H1 (cell line): Measurements from ENCODE around the gene CRYGA. TPM values are rescaled to one million over a fixed set of nuclear protein-coding genes. Genes with fewer than 3 reads are reported as not detected.

Experiments used
- CTCF ChIA-PET: fragments of 300-600 bp; sonication (Branson Sonifier 250); formaldehyde crosslinking; loops from one replicate; lab custom pipeline; 2021; ENCODE audit not compliant: partially characterized antibody; lab: Charles Lee
- POLR2A ChIA-PET: fragments of 300-600 bp; sonication (Branson Sonifier 250); formaldehyde crosslinking; loops from one replicate; lab custom pipeline; 2021; ENCODE audit warnings: inconsistent platforms; ENCODE audit not compliant: partially characterized antibody; lab: Charles Lee
- DNase-seq, 2 experiments: peaks; one replicate each; pipeline versions ENCODE4 v3.0.0 to v3.0.0-alpha.2; 2010 to 2022; ENCODE audit warnings: low spot score in 2 of 2, low read depth in 1 of 2, mixed read lengths in 1 of 2
- FAIRE-seq: peaks from 2 replicates; lab custom pipeline; 2011; peaks lifted over from hg19 to GRCh38; lab: Jason Lieb, UNC
- H2AFZ ChIP-seq: 2 replicates; pipeline ENCODE4 v1.8.1; 2012; ENCODE audit warnings: low read length, inconsistent platforms
- H2AK5ac ChIP-seq: 2 replicates; pipeline ENCODE4 v1.6.1; 2013; ENCODE audit warnings: low read depth, low read length
- H2BK120ac ChIP-seq: replicated peaks from 2 replicates; pipeline ENCODE3; 2013; ENCODE audit warnings: low read depth, low read length, inconsistent platforms
- H2BK12ac ChIP-seq: 2 replicates; pipeline ENCODE4 v1.6.1; 2013; ENCODE audit warnings: low read depth, low read length
- H2BK15ac ChIP-seq: 2 replicates; pipeline ENCODE4 v1.6.1; 2013; ENCODE audit warnings: low read length
- H2BK20ac ChIP-seq: 2 replicates; pipeline ENCODE4 v1.6.1; 2013; ENCODE audit warnings: low read length
- H2BK5ac ChIP-seq: 2 replicates; pipeline ENCODE4 v1.6.1; 2013; ENCODE audit warnings: low read depth, low read length
- H3K14ac ChIP-seq: 2 replicates; pipeline ENCODE4 v1.6.1; 2013; ENCODE audit warnings: inconsistent platforms; ENCODE audit not compliant: insufficient read length
- H3K18ac ChIP-seq: 2 replicates; pipeline ENCODE4 v1.6.1; 2013; ENCODE audit warnings: low read length; ENCODE audit errors: extremely low read depth
- H3K23ac ChIP-seq: 2 replicates; pipeline ENCODE4 v1.6.1; 2013; ENCODE audit warnings: inconsistent platforms; ENCODE audit not compliant: insufficient read length
- H3K23me2 ChIP-seq: 2 replicates; pipeline ENCODE4 v1.6.1; 2013; ENCODE audit warnings: low read depth, low read length
- H3K27ac ChIP-seq: 2 replicates; pipeline ENCODE4 v1.6.1; 2011; ENCODE audit warnings: low read depth, low read length, inconsistent platforms
- H3K27me3 ChIP-seq, 4 experiments: replicated peaks in 1 of 4; 1 replicate in 1 of 4; 2 replicates in 3 of 4; pipeline versions ENCODE4 v1.6.1 to v1.8.1; 2011 to 2013; ENCODE audit warnings: low read length in 3 of 4, mild to moderate bottlenecking in 3 of 4, inconsistent platforms in 2 of 4, mixed read lengths in 2 of 4, moderate library complexity in 1 of 4; ENCODE audit not compliant: control insufficient read depth in 3 of 4, insufficient read depth in 3 of 4; ENCODE audit errors: extremely low read depth in 1 of 4
- H3K36me3 ChIP-seq, 4 experiments: 2 replicates each; pipeline versions ENCODE4 v1.6.1 to v1.8.1; 2011 to 2013; ENCODE audit warnings: mild to moderate bottlenecking in 4 of 4, low read length in 3 of 4, moderate library complexity in 2 of 4, control low read depth in 1 of 4, inconsistent platforms in 1 of 4; ENCODE audit not compliant: insufficient read depth in 4 of 4, control insufficient read depth in 2 of 4
- H3K4ac ChIP-seq: replicated peaks from 2 replicates; pipeline ENCODE3; 2013; ENCODE audit warnings: low read length, low read depth, mixed read lengths, inconsistent platforms; ENCODE audit not compliant: insufficient read length
- H3K4me1 ChIP-seq, 4 experiments: replicated peaks in 1 of 4; 1 replicate in 1 of 4; 2 replicates in 3 of 4; pipeline versions ENCODE4 v1.6.1 to v1.8.1; 2011 to 2013; ENCODE audit warnings: low read length in 3 of 4, inconsistent platforms in 2 of 4, mixed read lengths in 1 of 4; ENCODE audit not compliant: insufficient read depth in 4 of 4, control insufficient read depth in 3 of 4
- H3K4me2 ChIP-seq, 2 experiments: 2 replicates each; pipeline versions ENCODE4 v1.6.1 to v1.8.1; 2011 to 2013; ENCODE audit warnings: low read depth in 2 of 2, low read length in 2 of 2, control low read depth in 1 of 2, inconsistent platforms in 1 of 2, mild to moderate bottlenecking in 1 of 2; ENCODE audit not compliant: insufficient read depth in 1 of 2
- H3K4me3 ChIP-seq, 4 experiments: fragments of 200-600, 300-600 bp in 1 of 4; sonication (generic), shearing (Covaris generic), sonication (Bioruptor Twin) in 1 of 4; 2 replicates each; pipeline versions ENCODE4 v1.5.1 to v1.8.1; 2011 to 2016; ENCODE audit warnings: low read length in 4 of 4, low read depth in 3 of 4, control low read depth in 2 of 4, inconsistent platforms in 2 of 4, mild to moderate bottlenecking in 2 of 4, mixed read lengths in 1 of 4, moderate library complexity in 1 of 4; ENCODE audit not compliant: insufficient read depth in 2 of 4; ENCODE audit errors: extremely low read depth in 1 of 4
- H3K56ac ChIP-seq: replicated peaks from 2 replicates; pipeline ENCODE3; 2013; ENCODE audit warnings: low read depth, mild to moderate bottlenecking, mixed read lengths, low read length, inconsistent platforms; ENCODE audit not compliant: insufficient read length
- H3K79me1 ChIP-seq: 2 replicates; pipeline ENCODE4 v1.6.1; 2013; ENCODE audit warnings: low read depth, low read length, control low read depth
- H3K79me2 ChIP-seq, 2 experiments: 2 replicates each; pipeline versions ENCODE4 v1.6.1 to v1.8.1; 2012 to 2013; ENCODE audit warnings: low read length in 2 of 2, mild to moderate bottlenecking in 2 of 2, inconsistent platforms in 1 of 2; ENCODE audit not compliant: insufficient read depth in 2 of 2, control insufficient read depth in 1 of 2
- H3K9ac ChIP-seq, 4 experiments: replicated peaks in 1 of 4; 1 replicate in 1 of 4; 2 replicates in 3 of 4; pipeline versions ENCODE4 v1.6.1 to v1.8.1; 2011 to 2013; ENCODE audit warnings: low read depth in 3 of 4, low read length in 3 of 4, control low read depth in 2 of 4, mild to moderate bottlenecking in 2 of 4, moderate library complexity in 2 of 4, inconsistent platforms in 1 of 4; ENCODE audit errors: extremely low read depth in 1 of 4
- H3K9me3 ChIP-seq, 2 experiments: 2 replicates each; pipeline versions ENCODE4 v1.6.1 to v1.8.1; 2012 to 2013; ENCODE audit warnings: mild to moderate bottlenecking in 2 of 2, moderate library complexity in 2 of 2, control low read depth in 1 of 2, inconsistent platforms in 1 of 2, low read depth in 1 of 2, low read length in 1 of 2, mixed read lengths in 1 of 2; ENCODE audit not compliant: insufficient read depth in 2 of 2
- H4K20me1 ChIP-seq, 2 experiments: replicated peaks in 1 of 2; 2 replicates each; pipeline versions ENCODE3 to v1.8.1; 2011 to 2013; ENCODE audit warnings: inconsistent platforms in 2 of 2, low read length in 2 of 2, mild to moderate bottlenecking in 1 of 2; ENCODE audit not compliant: insufficient read depth in 2 of 2, control insufficient read depth in 1 of 2
- H4K5ac ChIP-seq: 2 replicates; pipeline ENCODE4 v1.6.1; 2013; ENCODE audit warnings: low read length, low read depth, mixed read lengths, inconsistent platforms; ENCODE audit not compliant: insufficient read length
- H4K8ac ChIP-seq: 2 replicates; pipeline ENCODE4 v1.8.0; 2013; ENCODE audit warnings: mild to moderate bottlenecking, moderate library complexity, low read length, inconsistent platforms; ENCODE audit not compliant: insufficient read depth; ENCODE audit errors: extremely low read depth
- H4K91ac ChIP-seq: replicated peaks from 2 replicates; pipeline ENCODE3; 2013; ENCODE audit warnings: low read length, mixed read lengths, inconsistent platforms; ENCODE audit not compliant: insufficient read length
- BCL11A ChIP-seq, 2 experiments: IDR thresholded peaks; one replicate each; pipeline ENCODE4 v1.6.1; 2011; ENCODE audit warnings: low read depth in 2 of 2, low read length in 2 of 2, mild to moderate bottlenecking in 2 of 2
- RAD21 ChIP-seq, 2 experiments: IDR thresholded peaks in 1 of 2; conservative IDR thresholded peaks in 1 of 2; 2 replicates each; pipeline ENCODE4 v1.6.1; 2011; ENCODE audit warnings: low read depth in 2 of 2, low read length in 2 of 2, improper control_type of control experiment in 1 of 2, inconsistent platforms in 1 of 2, mild to moderate bottlenecking in 1 of 2, moderate library complexity in 1 of 2
- WGBS, 2 experiments: shearing (Covaris generic) in 1 of 2; methylation state at CpG; one replicate each; pipeline versions ENCODE4 v1.1.6 to v1.1.7; 2013 to 2015; ENCODE audit warnings: low lambda C conversion rate in 2 of 2, mixed read lengths in 2 of 2, inconsistent platforms in 1 of 2, low coverage in 1 of 2, missing lambda C conversion rate in 1 of 2; ENCODE audit not compliant: insufficient replicate concordance in 2 of 2, insufficient coverage in 1 of 2, insufficient read length in 1 of 2; ENCODE audit errors: extremely low coverage in 1 of 2, missing lambda C conversion rate in 1 of 2; 5-methylcytosine and 5-hydroxymethylcytosine counted together
- polyA plus RNA-seq, 7 experiments: library from polyadenylated mRNA; depleted of rRNA in 3 of 7; stranded (reverse) in 5 of 7; unstranded in 2 of 7; fragments of >200 nt in 5 of 7; fragments of 200-250 nt in 2 of 7; gene quantifications; 1 replicate in 5 of 7; 2 replicates in 1 of 7; 4 replicates in 1 of 7; pipeline versions ENCODE4 v1.2.1 to v1.2.3, GENCODE V29; 2011 to 2013; ENCODE audit warnings: missing spikeins in 2 of 7, mixed read lengths in 2 of 7
- total RNA-seq: library from RNA; stranded (reverse); fragmentation: NEBNext Ultra II Directional; extraction: Animal tissue kit (Norgen Biotek cat#: 25700); gene quantifications from 2 replicates; pipeline ENCODE4 v1.2.1, GENCODE V29; 2021
- TF ChIP-seq, protein P1 (sequence below), 3 experiments: IDR thresholded peaks; 1 replicate in 2 of 3; 2 replicates in 1 of 3; pipeline versions ENCODE4 v1.5.1 to v1.6.1; 2011; ENCODE audit warnings: low read length in 3 of 3, mild to moderate bottlenecking in 3 of 3, inconsistent platforms in 2 of 3, low read depth in 1 of 3, moderate library complexity in 1 of 3; ENCODE audit not compliant: insufficient read depth in 1 of 3; ENCODE audit errors: control extremely low read depth in 1 of 3

The CRYGA gene
- total and polyA plus RNA-seq, 2 of the 8 experiments (the other 6 are each of a cell fraction or from before 2014, with no cell fraction given): not detected

DNA sequence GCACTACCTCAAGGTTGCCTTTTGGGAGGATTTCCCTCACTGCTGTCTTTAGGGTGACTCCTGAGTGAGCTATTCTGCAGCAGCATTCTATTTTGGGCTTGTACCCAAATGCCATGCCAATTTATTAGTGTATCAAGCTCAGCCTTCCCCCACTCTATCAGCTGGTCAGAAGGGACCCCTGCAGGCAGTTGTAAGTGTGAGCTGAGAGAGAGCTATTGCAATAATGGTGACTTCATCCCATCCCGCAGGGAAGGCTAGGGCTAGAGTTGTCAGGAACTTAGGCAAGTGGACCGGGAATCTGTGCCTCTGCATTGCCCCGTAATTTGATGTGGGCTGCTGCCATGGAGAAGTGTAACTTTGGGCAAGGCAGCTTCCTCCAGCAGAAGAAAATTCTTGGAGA is 15.6 kb downstream of the CRYGA start:
- Histone ChIP-seq H3K36me3 (no peaks in the 10 kb centered on the region), H3K27me3 (no peaks in the 10 kb centered on the region; a peak in 1 of 7 replicates), H3K23me2 (no peaks in the 10 kb centered on the region), H3K4me2 (no peak overlapping the region), H3K23ac (no peak overlapping the region), H2BK15ac (peak overlapping the region; percentile 66; the same call in 1 of the 2 replicates), H4K20me1 (no peaks in the 10 kb centered on the region), H2AFZ (peak overlapping the region; percentile 2; the same call in 1 of the 2 replicates), H2BK20ac (peak overlapping the region; percentile 9; the same call in 1 of the 2 replicates), H2BK5ac (no peak overlapping the region), H3K4ac (no peak overlapping the region), H3K56ac (no peak overlapping the region), H3K18ac (no peak overlapping the region), H2BK120ac (no peak overlapping the region), H3K79me1 (no peaks in the 10 kb centered on the region), H3K4me1 (0 out of 7 replicates have a peak, but pooled peaks cover 0 to 3% (median 0%) of the 10 kb centered on the region in 4 experiments), H3K27ac (no peak overlapping the region), H3K79me2 (no peaks in the 10 kb centered on the region), H3K4me3 (no peak overlapping the region), H4K8ac (no peak overlapping the region), H3K14ac (no peak overlapping the region), H4K5ac (no peak overlapping the region), H2AK5ac (no peak overlapping the region), H3K9ac (no peak overlapping the region), H2BK12ac (no peak overlapping the region; the same call in 1 of the 2 replicates), H3K9me3 (0 out of 4 replicates have a peak, but pooled peaks cover 2 to 5% of the 10 kb centered on the region in 2 experiments), H4K91ac (no peak overlapping the region)
- 98% methylated on average over 3 of the region's 3 CpGs; no CpG with 5 or more reads in 1 of the 2 experiments for WGBS, 2 experiments
- ChIA-PET POLR2A (no interaction called here), CTCF (interaction anchor here (0.6 to 6.5 kb wide), 22 partner anchors 11 to 1169 kb away, joined by 3 to 56 read pairs (median 3); no protein-coding TSS in a partner anchor)
- DNase-seq (no peak), FAIRE-seq (no peak)
- TF ChIP-seq BCL11A (IDR thresholded peaks at IDR 0.05; ENCODE audit: low read depth in 2 of 2, low read length in 2 of 2) (no peak), RAD21 (IDR thresholded peaks at IDR 0.05 in 1 of 2, conservative IDR thresholded peaks at IDR 0.05 in 1 of 2; ENCODE audit: low read depth in 2 of 2, low read length in 2 of 2) (peak; percentile 32 to 46; a peak in 2 of 4 replicates)
- TF ChIP-seq, protein P1, sequence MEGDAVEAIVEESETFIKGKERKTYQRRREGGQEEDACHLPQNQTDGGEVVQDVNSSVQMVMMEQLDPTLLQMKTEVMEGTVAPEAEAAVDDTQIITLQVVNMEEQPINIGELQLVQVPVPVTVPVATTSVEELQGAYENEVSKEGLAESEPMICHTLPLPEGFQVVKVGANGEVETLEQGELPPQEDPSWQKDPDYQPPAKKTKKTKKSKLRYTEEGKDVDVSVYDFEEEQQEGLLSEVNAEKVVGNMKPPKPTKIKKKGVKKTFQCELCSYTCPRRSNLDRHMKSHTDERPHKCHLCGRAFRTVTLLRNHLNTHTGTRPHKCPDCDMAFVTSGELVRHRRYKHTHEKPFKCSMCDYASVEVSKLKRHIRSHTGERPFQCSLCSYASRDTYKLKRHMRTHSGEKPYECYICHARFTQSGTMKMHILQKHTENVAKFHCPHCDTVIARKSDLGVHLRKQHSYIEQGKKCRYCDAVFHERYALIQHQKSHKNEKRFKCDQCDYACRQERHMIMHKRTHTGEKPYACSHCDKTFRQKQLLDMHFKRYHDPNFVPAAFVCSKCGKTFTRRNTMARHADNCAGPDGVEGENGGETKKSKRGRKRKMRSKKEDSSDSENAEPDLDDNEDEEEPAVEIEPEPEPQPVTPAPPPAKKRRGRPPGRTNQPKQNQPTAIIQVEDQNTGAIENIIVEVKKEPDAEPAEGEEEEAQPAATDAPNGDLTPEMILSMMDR (IDR thresholded peaks at IDR 0.05; ENCODE audit: control extremely low read depth in 1 of 3, insufficient read depth in 1 of 3, low read depth in 1 of 3, low read length in 3 of 3): peak in 1 of 3 experiments; percentile 20; a peak in 1 of 4 replicates
